ENCODE measurements around the gene RIC3.
"Not testable (repeated sequence)": the region's sequence is repeated elsewhere in the genome, so short reads cannot be mapped to it uniquely, and the experiment has no call there.

Gene RIC3

DNA sequence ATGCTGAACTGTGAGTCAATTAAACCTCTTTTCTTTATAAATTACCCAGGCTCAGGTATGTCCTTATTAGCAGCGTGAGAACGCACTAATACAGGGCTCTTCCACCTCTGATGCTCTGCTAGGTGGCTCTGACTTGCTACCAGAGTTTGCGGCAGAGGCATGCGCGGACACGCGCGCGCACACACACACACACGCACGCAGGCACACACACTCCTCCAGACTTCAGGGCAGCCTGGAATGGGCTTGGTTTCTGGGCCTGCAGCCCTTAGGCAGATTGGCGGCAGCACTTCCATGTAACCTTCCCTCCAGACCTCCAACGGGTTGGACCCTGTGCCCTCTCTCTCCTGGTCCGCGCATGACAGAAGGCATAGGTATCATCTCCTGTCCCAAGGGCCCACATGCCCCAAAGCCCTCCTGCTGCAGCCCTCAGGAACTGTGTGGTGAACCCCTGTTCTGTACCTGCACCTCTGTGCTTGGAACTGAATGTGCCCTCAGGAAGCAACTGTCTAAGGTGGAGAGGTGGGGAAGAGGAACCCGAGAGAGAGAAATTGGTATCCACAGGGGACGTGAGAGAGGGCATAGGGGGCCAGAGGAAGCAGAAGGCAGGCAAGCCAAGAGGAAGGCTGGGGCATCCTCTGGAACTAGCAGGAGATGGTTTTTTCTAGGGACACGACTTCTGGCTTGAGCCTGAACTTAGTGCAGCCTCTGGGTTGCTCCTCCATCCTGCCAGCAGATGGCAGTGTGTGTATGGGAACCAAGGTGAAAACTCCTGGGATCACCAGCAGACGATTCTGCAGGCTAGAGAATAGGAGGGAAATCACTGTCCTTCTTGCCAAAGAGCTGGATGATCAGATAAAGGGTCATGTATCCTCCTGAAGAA lies 23.4 kb upstream of the RIC3 start:
- peak in 1 of 2 donors; percentile 16 for DNase-seq (ENCODE audit: extremely low read depth in 1 of 2, low read depth in 1 of 2)

DNA sequence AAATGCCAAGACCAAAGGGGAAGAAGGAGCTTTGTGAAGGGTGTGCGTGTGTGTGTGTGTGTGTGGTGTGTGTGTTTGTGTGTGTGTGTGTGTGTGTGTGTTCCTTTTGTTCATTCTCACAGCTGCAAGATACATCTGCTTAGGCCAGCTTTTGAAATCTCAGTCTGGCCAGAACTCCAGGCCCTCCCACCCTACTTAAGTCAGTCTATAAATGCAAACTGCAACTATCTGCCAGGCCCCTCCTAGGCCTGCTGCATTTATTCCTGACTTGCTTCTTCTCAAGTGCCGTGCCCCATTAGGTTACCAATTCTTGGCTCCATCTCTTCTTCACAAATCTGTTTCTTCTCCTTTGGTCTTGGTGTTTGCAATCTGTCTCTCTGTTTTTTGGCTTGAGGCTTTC lies 21.6 kb upstream of the RIC3 start:
- no peak for DNase-seq (ENCODE audit: extremely low read depth in 1 of 2, low read depth in 1 of 2)

DNA sequence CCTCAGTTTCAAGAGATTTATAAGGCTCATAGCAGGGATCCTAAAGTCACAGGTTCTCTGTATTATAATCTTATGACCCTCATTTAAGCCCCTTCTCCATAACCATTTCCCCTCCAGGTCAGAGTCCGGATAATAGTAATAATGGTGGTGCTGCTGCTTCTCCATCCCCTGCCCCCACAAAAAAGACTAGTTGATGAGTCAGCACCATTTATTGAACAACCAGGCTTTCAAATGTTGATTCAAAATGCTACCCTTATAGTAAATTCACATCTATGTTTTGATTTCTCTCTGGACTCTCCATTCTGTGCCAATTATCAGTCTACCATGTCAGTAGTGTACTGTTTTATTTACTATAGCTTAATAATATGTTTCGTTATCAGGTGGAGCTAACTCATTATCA lies 17.6 kb upstream of the RIC3 start:
- DNase-seq (ENCODE audit: extremely low read depth in 1 of 2, low read depth in 1 of 2): no peak

DNA sequence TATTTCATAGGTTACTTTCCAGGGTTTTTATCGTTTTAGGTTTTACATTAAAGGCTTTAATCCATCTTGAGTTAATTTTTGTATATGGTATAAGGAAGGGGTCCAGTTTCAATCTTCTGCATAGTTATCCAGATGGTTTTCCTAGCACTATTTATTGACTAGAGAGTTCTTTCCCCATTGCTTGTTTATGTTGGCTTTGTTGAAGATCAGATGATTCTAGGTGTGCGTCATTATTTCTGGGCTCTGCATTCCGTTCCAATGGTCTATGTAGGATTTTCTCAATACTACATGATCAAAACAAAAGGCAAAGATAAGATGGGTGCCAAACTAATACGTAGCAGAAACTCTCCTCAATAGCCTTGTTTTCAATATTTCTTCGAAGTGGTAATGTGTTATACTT lies 14.3 kb upstream of the RIC3 start:
- DNase-seq (ENCODE audit: extremely low read depth in 1 of 2, low read depth in 1 of 2): no peak

DNA sequence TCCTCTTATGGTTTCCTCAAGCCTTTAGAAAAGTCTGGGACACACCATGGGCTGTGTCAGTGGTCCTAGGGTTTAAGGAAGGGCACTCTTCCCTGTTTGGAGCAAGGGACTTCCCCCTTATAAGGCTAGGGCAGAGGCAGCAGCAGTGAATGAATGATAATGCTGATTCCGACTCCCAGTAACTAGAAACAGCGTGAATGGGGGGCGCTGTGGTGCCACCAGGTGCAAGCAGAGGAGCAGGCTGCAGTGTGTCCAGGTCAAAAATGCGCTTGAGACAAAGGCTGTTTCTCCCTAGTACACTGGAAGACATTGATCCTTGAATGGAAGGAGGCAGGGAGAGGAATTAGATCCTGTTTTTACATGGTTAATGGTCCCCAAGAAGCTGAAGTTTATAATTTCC lies 11.6 kb upstream of the RIC3 start:
- no peak for DNase-seq (ENCODE audit: extremely low read depth in 1 of 2, low read depth in 1 of 2)

DNA sequence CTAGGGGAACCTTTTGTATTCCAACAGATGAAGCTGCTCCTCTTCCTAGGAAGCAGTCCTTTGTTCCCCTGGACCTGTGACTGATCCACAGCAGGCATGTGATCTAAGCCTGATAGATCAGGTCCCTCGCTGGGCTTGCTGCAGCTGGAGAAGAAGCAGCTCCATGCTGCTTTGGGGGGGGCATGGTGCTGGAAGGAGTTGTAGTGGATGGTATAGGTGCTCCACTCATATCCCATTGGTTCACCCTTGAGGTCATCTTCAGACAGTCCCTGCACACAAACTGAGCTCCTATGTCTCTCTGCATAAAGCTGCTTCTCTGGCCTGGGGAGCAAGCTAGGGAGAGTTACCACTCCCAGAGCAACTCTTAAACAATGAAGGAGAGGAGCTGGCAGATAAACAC lies 9.5 kb upstream of the RIC3 start:
- no peak for DNase-seq (ENCODE audit: extremely low read depth in 1 of 2, low read depth in 1 of 2)

DNA sequence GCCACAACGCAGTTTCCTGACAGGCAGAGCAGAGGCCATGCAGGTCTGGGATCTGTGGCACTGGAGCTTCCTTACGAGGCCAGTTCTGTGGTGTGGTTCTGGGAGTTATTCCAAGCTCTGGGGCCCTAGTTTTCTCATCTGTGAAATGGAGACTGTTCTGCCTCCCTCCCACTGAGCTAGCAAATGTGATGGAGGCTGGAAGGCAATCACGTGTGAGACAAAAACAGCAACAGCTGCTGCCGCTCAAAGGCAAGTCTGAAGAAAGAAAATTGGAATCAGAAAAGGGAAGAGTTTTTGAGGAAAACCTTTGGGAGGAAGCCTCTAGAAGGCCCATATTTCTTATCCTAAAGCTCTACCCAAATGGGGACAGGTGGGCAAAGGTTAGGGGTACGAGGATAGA lies 8.3 kb upstream of the RIC3 start:
- DNase-seq (ENCODE audit: extremely low read depth in 1 of 2, low read depth in 1 of 2): no peak

DNA sequence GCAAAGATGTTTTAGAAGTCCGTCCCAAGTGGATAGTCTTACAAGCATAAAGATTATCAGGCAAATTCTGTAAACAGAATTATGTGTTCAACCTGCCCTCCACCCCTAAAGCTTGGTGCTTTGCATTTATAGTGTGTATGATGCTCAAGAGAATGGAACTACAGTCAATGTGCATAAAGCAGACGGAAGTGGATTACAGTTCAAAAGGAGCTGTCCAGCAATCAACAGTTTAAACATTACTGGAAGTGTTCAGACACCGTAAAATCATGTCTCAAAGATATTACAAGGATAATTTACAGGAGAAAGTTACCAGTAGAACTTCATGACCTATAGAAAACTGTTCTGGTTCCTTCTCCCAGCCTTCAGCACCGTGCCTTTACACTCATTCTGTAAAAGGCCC lies 1.0 kb downstream of the RIC3 start:
- DNase-seq (ENCODE audit: extremely low read depth in 1 of 2, low read depth in 1 of 2): no peak

DNA sequence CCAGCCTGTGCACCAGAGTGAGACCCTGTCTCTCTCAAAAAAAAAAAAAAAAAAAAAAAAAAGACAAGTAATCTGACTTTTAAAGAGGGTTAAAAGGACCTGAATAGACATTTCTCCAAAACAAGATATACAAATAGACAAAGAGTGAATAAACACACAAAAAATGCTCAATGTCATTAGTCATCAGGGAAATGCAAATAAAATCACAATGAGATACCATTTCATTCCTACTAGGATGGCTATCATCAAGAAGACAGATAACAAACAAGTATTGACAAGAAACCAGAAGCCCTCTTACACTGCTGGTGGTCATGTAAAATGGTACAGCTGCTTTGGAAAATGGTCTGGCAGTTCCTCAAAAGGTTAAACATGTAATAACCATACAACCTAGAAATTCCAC lies 4.1 kb downstream of the RIC3 start:
- no peak for DNase-seq (ENCODE audit: extremely low read depth in 1 of 2, low read depth in 1 of 2)

DNA sequence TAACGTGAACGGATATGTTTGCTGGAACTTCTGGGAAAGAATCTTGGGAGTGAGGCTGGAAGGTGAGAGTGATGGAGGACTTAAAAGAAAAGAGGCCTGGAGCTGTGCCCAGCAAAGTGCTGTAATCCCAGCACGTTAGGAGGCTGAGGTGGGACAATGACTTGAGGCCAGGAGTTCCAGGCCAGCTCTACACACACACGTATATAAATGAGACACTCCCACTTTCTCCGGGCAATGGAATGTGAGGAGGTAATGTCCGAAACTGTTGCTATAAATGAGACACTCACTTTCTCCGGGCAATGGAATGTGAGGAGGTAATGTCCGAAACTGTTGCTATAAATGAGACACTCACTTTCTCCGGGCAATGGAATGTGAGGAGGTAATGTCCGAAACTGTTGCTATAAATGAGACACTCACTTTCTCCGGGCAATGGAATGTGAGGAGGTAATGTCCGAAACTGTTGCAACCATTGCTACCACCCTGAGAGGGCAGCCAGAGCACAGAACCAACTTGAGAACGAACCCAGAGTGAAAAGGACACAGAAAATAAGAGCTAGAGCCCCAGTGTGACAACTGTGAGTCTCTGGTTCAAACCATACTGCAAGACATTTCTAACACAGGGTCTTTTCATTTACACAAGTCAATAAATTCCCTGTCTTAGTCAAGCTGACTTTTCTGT lies 7.1 kb downstream of the RIC3 start:
- DNase-seq (ENCODE audit: extremely low read depth in 1 of 2, low read depth in 1 of 2): not testable (repeated sequence)

DNA sequence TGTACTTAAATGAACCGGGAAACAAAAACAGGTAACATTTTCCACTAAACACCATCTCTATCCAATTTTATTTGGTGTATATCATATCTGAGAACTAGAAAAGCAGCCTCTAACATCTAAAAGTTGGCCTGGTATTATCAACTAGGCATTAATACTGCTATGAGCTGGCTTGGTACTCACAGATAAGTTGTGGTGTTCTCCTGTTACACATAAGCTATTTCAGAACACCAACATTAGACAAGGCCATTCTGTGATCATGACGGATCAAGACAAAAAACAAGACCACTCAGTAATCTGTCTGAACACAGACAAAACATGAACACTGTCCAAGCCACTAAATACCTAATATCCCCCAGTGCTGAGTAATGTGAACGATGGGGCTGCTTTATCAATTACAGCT lies 11.9 kb downstream of the RIC3 start:
- DNase-seq (ENCODE audit: extremely low read depth in 1 of 2, low read depth in 1 of 2): no peak

DNA sequence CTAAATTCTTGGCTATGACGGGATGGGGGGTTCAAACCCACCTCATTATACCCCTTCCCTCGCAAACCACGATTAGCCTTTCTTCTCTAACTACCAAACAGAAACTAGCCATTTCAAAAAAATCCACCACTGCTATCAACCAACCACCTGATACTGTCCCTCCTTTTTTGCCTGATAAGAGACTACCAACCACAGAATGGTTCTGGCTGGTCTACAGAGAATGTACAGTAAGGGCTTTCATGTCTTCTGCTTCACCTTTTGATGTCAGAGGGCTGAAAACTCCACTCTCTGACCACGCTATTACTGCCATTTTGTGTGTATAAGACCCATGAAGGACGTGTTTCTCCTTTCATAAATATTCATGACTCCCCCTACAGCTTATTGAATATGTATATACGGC lies 19.1 kb downstream of the RIC3 start:
- no peak for DNase-seq (ENCODE audit: extremely low read depth in 1 of 2, low read depth in 1 of 2)

DNA sequence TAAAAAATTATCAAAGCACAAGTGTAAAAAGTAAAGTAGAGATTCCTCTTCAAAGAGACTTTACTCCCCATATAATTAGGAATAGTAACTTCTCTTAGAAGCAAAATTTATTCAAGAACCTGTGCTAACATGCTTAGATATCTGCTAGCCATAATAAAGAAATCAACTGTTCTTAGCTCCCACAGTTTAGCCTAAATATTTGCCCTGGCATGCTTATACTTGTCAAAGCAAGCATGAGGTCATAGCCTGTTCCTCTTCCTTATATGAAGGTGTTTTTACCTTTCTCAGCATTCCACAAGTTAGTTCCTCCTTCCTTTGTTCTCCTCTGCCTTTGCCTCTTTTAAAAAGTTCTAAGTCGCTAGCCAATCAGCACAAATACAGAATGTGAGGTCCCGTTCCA lies 30.3 kb downstream of the RIC3 start:
- DNase-seq (ENCODE audit: extremely low read depth in 1 of 2, low read depth in 1 of 2): no peak

DNA sequence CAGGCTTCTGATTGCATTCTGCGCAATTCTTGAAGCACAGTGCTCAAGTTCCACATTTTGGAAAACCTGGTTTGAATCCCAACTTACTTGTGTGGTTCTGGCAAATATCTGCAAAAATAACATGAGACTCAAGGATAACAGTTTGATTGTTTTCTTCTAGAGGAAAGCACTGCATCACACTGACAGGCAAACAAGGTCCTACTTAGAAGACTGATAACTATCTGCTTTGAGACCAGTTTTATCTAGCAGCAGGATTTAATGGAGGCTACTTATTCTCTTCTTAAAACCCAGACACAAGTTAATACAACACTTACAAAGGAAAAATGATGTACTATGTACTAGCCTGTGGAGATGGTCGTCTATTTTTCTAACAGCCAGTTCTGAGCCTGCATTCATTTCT lies 41.4 kb downstream of the RIC3 start:
- no peak for DNase-seq (ENCODE audit: extremely low read depth in 1 of 2, low read depth in 1 of 2)

DNA sequence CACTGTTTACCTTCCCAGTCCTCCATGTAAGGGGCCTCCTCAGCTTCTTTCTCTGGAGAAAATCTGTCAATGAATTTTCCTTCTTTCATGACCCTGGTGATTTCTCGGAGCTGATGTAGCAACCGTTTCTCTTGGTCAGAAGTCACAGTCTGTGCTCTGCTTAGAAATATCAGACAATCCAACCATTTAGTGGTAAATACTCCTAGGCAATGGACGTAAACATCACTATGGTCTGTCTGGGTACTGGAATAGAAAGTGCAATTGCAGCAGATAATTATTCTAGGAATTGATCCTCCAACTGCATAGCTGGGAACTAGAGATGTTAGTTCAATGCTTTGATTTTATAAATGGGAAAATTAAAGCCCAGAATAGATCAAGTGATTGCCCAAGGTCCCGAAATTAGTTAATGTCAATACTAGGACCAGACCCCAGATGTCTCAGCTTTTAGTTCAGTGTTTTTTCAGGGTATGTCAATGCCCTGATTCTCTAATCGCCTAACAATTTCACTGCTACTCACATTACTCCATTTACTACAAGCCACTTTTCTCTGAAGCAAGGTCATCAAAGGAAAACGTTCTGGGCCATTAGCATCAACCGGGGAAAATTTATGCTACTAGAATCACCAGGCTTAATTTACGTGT lies 42.1 kb downstream of the RIC3 start:
- DNase-seq (ENCODE audit: extremely low read depth in 1 of 2, low read depth in 1 of 2): no peak

DNA sequence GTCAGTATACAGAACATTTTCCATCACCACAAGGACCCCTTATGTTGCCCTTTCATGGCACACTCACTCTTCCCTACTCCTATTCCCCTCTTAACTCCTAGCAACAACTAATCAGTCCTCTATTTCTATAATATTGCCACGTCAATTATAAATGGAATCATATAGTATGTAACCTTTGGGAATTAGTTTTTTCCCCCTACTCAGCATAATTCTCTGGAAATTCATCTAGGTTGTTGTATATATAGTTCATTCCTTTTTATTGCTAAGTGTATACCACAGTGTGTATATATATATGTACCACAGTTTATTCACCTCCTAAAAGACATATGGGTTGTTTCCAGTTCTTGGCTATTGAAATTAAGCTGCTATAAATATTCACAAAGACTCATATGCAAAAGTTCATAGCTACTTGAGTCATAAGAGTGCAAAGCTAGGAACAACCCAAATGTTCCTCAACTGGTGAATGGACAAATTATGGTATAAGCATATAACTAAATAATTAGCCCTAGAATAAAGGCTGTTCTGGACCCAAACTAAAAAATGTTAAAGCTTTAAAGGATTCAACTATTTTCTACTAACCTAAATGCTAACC lies 46.6 kb downstream of the RIC3 start:
- DNase-seq (ENCODE audit: extremely low read depth in 1 of 2, low read depth in 1 of 2): no peak

DNA sequence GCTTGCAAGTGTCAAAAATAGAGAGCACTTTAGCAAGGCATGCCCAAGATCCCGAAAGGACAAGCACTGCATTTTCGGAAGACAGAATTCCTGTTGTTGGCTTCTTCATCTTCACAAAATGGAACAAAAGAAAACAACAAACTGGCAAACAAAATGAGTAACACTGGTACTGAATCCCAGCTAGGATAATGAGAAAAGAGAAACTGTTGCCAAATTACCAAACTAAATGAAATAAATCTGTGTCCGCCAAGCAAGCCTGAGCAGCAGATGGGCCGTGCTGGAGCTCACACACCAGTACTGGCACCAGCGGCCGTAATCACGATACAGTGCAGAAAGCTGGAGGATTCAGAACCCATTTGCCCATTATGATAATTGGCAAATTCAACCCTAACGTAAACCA lies 57.2 kb downstream of the RIC3 start:
- no peak for DNase-seq (ENCODE audit: extremely low read depth in 1 of 2, low read depth in 1 of 2)

DNA sequence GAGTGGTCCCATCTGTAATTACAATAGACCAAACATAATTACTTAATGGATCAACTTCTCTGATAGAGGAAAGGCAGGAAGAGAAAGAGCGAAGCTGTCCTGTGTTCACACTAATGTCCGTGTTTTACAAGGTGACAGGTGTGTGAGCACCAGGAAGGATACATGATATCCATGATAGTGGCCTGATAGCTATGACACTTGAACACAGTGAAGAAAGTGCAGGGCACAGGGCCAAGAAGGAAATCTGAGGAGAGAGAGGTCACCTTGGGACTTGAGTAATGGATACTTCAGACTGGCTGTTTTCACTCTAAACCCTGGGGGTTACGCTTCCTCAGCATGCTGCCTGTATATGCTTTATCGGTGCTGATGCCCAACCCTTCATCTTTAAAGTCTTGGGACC lies 58.4 kb downstream of the RIC3 start:
- no peak for DNase-seq (ENCODE audit: extremely low read depth in 1 of 2, low read depth in 1 of 2)

DNA sequence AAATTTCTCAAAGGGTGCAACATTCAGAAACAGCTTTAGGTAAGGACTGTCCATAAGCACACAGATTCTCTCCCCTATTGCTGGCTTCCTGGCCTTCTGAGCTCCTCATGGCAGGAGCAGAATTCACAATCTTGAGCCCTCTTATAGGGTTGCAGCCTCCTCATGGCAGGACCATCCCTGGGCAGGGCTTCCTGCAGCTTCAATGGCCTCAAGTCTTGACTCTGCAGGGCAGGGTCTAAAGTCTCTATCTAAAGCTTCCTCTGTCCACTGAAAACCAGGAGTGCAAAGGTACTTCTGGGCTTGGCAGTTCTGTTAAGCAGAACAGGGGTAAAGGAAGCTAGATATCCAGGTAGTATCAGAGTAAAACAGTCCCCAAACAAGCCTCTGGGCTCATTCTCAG lies 59.1 kb downstream of the RIC3 start:
- DNase-seq (ENCODE audit: extremely low read depth in 1 of 2, low read depth in 1 of 2): no peak

DNA sequence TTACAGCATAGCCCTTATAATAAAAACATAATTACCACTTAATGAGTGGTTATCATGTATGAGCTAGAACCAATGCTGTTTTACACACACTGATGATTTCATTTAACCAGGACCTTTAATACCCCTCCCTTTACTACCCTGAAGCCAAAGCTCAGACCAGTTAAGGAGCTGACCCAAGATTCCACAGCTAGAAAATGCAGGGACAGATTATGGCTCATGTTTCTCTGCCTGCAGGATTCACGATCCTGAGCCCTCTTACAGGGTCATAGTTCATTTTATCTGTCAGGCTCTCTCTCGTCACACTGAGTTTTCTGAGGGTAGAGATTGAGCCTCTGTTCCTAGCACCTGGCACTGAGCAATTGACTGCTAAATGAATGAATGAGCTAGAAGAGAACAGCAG lies 60.4 kb downstream of the RIC3 start:
- DNase-seq (ENCODE audit: extremely low read depth in 1 of 2, low read depth in 1 of 2): no peak

DNA sequence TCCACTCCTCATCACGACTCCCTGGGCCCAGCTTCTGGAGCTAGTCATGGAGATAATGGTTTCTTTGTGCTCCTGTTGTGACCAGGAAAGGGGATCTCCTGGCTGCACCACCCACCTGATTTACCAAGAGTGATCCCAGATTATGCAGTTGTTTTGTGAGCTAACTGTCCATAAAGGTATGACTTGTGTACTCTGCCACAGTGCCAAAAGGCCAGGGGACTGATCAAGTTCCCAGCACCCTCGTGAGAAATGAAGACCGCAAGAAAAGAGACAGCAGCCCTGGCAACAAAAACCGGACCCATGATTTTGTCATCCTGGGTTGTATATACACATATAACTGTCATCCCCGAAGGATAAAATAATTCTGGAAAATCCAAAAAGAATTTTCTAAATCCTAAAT lies 61.2 kb downstream of the RIC3 start:
- no peak for DNase-seq (ENCODE audit: extremely low read depth in 1 of 2, low read depth in 1 of 2)

DNA sequence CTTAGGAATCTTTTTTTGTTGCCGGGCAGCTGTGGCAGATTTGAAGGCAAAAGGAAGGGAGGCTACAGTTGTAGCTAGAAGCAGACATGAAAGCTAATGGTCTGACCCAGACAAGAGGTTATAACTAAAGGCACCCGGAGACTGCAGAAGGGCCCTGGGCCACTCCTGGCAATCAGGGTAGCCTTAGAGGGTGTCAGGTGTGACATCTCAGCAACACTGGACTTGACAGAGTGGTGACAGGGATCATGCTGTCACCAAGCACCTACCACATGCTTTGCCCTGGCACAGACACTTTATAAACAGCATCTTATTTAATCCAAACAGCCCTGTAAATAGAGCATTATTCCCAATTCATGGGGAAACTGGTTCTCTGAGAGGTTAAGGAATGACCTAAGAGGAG lies 62.1 kb downstream of the RIC3 start:
- no peak for DNase-seq (ENCODE audit: extremely low read depth in 1 of 2, low read depth in 1 of 2)
